Small intestine (tissue), 7 donors: Measurements from ENCODE around the gene TRIM46. TPM values are rescaled to one million over a fixed set of nuclear protein-coding genes. Genes with fewer than 3 reads are reported as not detected.

Source experiments
- DNase-seq, 2 donors: peaks; one replicate each; pipeline versions ENCODE4 v3.0.0 to v3.0.0-alpha.2; 2013
- FAIRE-seq: peaks from 2 replicates; lab custom pipeline; 2012; peaks lifted over from hg19 to GRCh38; lab: Jason Lieb, UNC
- H3K27ac ChIP-seq, 3 donors: one replicate each; pipeline ENCODE4 v1.5.1; 2013; ENCODE audit warnings: low read length in 2 of 3, mild to moderate bottlenecking in 2 of 3, control low read depth in 1 of 3, inconsistent platforms in 1 of 3, low read depth in 1 of 3, moderate library complexity in 1 of 3
- H3K27me3 ChIP-seq, 3 donors: one replicate each; pipeline ENCODE4 v1.6.1; 2013; ENCODE audit warnings: low read length in 3 of 3, inconsistent platforms in 1 of 3; ENCODE audit not compliant: control insufficient read depth in 3 of 3, insufficient read depth in 3 of 3
- H3K36me3 ChIP-seq, 3 donors: one replicate each; pipeline ENCODE4 v1.6.1; 2013; ENCODE audit warnings: low read length in 3 of 3, inconsistent platforms in 1 of 3, low read depth in 1 of 3, mild to moderate bottlenecking in 1 of 3, moderate library complexity in 1 of 3; ENCODE audit not compliant: control insufficient read depth in 3 of 3, insufficient read depth in 2 of 3
- H3K4me1 ChIP-seq, 3 donors: one replicate each; pipeline ENCODE4 v1.6.1; 2013; ENCODE audit warnings: low read length in 2 of 3, inconsistent platforms in 1 of 3, low read depth in 1 of 3, mild to moderate bottlenecking in 1 of 3, moderate library complexity in 1 of 3; ENCODE audit not compliant: control insufficient read depth in 3 of 3, insufficient read depth in 2 of 3
- H3K4me3 ChIP-seq, 3 donors: one replicate each; pipeline ENCODE4 v1.5.1; 2013; ENCODE audit warnings: low read length in 3 of 3, control low read depth in 1 of 3, inconsistent platforms in 1 of 3, low read depth in 1 of 3, mild to moderate bottlenecking in 1 of 3, moderate library complexity in 1 of 3
- H3K9me3 ChIP-seq, 2 donors: one replicate each; pipeline ENCODE4 v1.6.1; 2013; ENCODE audit warnings: low read depth in 1 of 2, low read length in 1 of 2; ENCODE audit not compliant: control insufficient read depth in 2 of 2, insufficient read depth in 1 of 2
- WGBS, 3 donors: extraction: QIAGEN DNeasy Blood & Tissue Kit; methylation state at CpG; one replicate each; pipeline ENCODE4 v1.1.7; 2013; 5-methylcytosine and 5-hydroxymethylcytosine counted together
- polyA plus RNA-seq, 4 donors: library from polyadenylated mRNA; stranded (reverse) in 3 of 4; unstranded in 1 of 4; fragments of 200-250 nt in 3 of 4; fragments of 120-200 nt in 1 of 4; gene quantifications; one replicate each; pipeline versions ENCODE4 v1.2.1 to v1.2.3, GENCODE V29; 2013
- donor health status: healthy with polysubstance abuse.
- donor health status: control.
- donor health status: control.
- donor health status: Bipolar disorder and iron deficiency.
- donor health status: healthy.

Gene TRIM46
- polyA plus RNA-seq, 4 donors = 0.27 to 0.64 (median 0.57) TPM; not detected in 1

- H3K4me1 ChIP-seq = peaks cover 4 to 20% (median 8%) of the 10 kb centered on the region in 3 donors
- peaks cover 0 to 6% (median 0%) of the 10 kb centered on the region in 3 donors for H3K36me3 ChIP-seq
- no peak for DNase-seq
- H3K27me3 ChIP-seq = no peaks in the 10 kb centered on the region
- H3K4me3 ChIP-seq = no peak overlapping the region
- FAIRE-seq = no peak
- WGBS, 3 donors = 84 to 93% (median 92%) methylated on average over 4 of the region's 4 CpGs
- no peak overlapping the region for H3K27ac ChIP-seq
- no peaks in the 10 kb centered on the region for H3K9me3 ChIP-seq
Measured at GRCh38 chr1:155184351-155184811, 10.7 kb downstream of the TRIM46 start.

GRCh38 chr1:155184835-155185782 lies 11.5 kb downstream of the TRIM46 start:
- WGBS, 3 donors = 16 to 54% (median 25%) methylated on average over 21 of the region's 21 CpGs
- Histone ChIP-seq H3K27me3 (no peaks in the 10 kb centered on the region), H3K9me3 (no peaks in the 10 kb centered on the region), H3K36me3 (peaks cover 0 to 6% (median 0%) of the 10 kb centered on the region in 3 donors), H3K4me1 (peaks cover 4 to 20% (median 8%) of the 10 kb centered on the region in 3 donors), H3K27ac (peak overlapping the region; percentile 36 to 67 (median 40)), H3K4me3 (no peak overlapping the region)
- FAIRE-seq = no peak
- DNase-seq = peak in 1 of 2 donors; percentile 63

GRCh38 chr1:155185783-155186066 lies 12.1 kb downstream of the TRIM46 start:
- Histone ChIP-seq H3K4me1 (peaks cover 4 to 20% (median 8%) of the 10 kb centered on the region in 3 donors), H3K9me3 (no peaks in the 10 kb centered on the region), H3K27me3 (no peaks in the 10 kb centered on the region), H3K36me3 (peaks cover 0 to 6% (median 0%) of the 10 kb centered on the region in 3 donors), H3K27ac (peak overlapping the region in 2 of 3 donors; percentile 25 to 67), H3K4me3 (no peak overlapping the region)
- FAIRE-seq (no peak), DNase-seq (no peak)
- 32 to 57% (median 43%) methylated on average over 6 of the region's 6 CpGs for WGBS, 3 donors

GRCh38 chr1:155186067-155186793 lies 12.6 kb downstream of the TRIM46 start:
- DNase-seq (peak; percentile 36 to 67), FAIRE-seq (no peak)
- Histone ChIP-seq H3K4me3 (no peak overlapping the region), H3K27me3 (no peaks in the 10 kb centered on the region), H3K9me3 (no peaks in the 10 kb centered on the region), H3K36me3 (peaks cover 0 to 6% (median 0%) of the 10 kb centered on the region in 3 donors), H3K4me1 (peaks cover 4 to 20% (median 8%) of the 10 kb centered on the region in 3 donors), H3K27ac (peak overlapping the region in 2 of 3 donors; percentile 53 to 67)
- 37 to 55% (median 47%) methylated on average over 7 to 8 of the region's 8 CpGs for WGBS, 3 donors

DNA sequence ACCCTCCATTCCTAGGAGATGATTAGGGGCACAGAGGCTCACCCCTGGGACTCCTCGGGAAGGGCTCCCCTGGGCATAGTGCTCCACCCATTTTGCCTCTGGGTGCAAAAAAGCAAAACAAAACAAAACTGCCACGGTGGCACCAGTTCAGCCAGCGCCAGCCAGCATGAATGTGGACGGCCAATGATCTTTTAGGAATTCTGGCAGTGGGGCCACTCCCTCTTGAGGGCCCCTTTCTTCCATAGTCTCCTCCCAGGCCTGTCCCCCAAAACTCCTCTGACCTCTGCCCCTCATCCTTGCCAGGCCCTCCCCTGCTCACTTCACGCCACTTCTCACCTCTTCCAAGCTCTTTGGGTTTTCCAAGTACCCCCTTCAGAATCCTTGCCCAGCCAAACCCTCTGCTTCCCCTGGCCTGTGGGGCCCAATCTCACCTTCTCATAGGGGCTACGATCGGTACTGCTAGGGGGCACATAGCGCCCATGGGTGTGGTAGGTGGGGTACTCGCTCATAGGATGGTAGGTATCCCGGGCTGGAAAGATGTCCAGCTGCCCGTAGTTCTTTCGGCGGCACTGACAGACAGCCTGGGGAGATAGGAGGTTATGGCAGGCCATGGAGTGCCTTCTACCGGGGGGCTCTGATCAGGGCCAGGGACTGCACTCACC lies 13.3 kb downstream of the TRIM46 start:
- Histone ChIP-seq H3K4me3 (no peak overlapping the region), H3K4me1 (peaks cover 4 to 20% (median 8%) of the 10 kb centered on the region in 3 donors), H3K27ac (peak overlapping the region in 2 of 3 donors; percentile 37 to 53), H3K27me3 (no peaks in the 10 kb centered on the region), H3K36me3 (peaks cover 0 to 6% (median 0%) of the 10 kb centered on the region in 3 donors), H3K9me3 (no peaks in the 10 kb centered on the region)
- FAIRE-seq (no peak), DNase-seq (no peak)
- 59 to 69% (median 64%) methylated on average over 14 of the region's 14 CpGs for WGBS, 3 donors

GRCh38 chr1:155187456-155187891 lies 13.8 kb downstream of the TRIM46 start:
- FAIRE-seq (no peak), DNase-seq (no peak)
- no peaks in the 10 kb centered on the region for H3K27me3 ChIP-seq
- WGBS, 3 donors = 78 to 87% (median 85%) methylated on average over 16 of the region's 16 CpGs
- no peaks in the 10 kb centered on the region for H3K9me3 ChIP-seq
- no peak overlapping the region for H3K27ac ChIP-seq
- peaks cover 4 to 20% (median 8%) of the 10 kb centered on the region in 3 donors for H3K4me1 ChIP-seq
- H3K4me3 ChIP-seq = no peak overlapping the region
- peaks cover 0 to 6% (median 0%) of the 10 kb centered on the region in 3 donors for H3K36me3 ChIP-seq

DNA sequence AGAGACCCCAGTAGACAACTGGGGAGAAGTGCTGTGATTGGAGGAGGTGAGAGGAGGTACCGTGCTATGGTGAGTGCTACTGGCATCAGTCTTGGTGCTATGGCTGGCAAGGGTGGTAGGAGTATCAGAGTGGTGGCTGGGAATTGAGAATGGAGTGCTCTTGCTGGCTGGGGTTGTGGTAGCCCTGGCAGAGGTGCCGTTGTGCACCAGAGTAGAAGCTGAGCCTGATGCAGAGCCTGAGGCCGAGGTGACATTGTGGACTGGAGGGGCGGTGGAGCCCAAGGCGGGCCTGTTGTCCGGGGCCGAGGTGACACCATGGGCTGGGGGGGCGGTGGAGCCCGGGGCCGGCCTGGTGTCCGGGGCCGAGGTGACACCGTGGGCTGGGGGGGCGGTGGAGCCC lies 14.6 kb downstream of the TRIM46 start:
- Histone ChIP-seq H3K27me3 (no peaks in the 10 kb centered on the region), H3K4me1 (peaks cover 4 to 25% (median 8%) of the 10 kb centered on the region in 3 donors), H3K27ac (no peak overlapping the region), H3K36me3 (peaks cover 0 to 6% (median 0%) of the 10 kb centered on the region in 3 donors), H3K4me3 (no peak overlapping the region), H3K9me3 (no peaks in the 10 kb centered on the region)
- FAIRE-seq = no peak
- WGBS, 3 donors = 83 to 95% (median 90%) methylated on average over 9 to 14 of the region's 14 CpGs
- no peak for DNase-seq
